Bronchial epithelial cell (primary cell): ENCODE measurements around the gene ADGRA1. TPM values are rescaled to one million over a fixed set of nuclear protein-coding genes. Genes with fewer than 3 reads are reported as not detected.
A peak's percentile ranks its signal among the peaks of the same experiment; 100 is the strongest.
"Not testable (repeated sequence)": the region's sequence is repeated elsewhere in the genome, so short reads cannot be mapped to it uniquely, and the experiment has no call there.

Experiments
- DNase-seq: peaks from one replicate; pipeline ENCODE4 v3.0.0-alpha.2; 2010; ENCODE audit warnings: low read depth
- FAIRE-seq: peaks from 2 replicates; lab custom pipeline; 2011; peaks lifted over from hg19 to GRCh38; lab: Jason Lieb, UNC
- H3K27me3 ChIP-seq: 2 replicates; pipeline ENCODE4 v1.5.1; 2011; ENCODE audit warnings: low read length; ENCODE audit not compliant: control insufficient read depth, insufficient read depth
- H3K36me3 ChIP-seq: 2 replicates; pipeline ENCODE4 v1.5.1; 2011; ENCODE audit warnings: low read length; ENCODE audit not compliant: control insufficient read depth, insufficient read depth
- H3K4me3 ChIP-seq: 2 replicates; pipeline ENCODE4 v1.5.1; 2011; ENCODE audit warnings: mild to moderate bottlenecking, low read depth, low read length, control low read depth
- CTCF ChIP-seq: IDR thresholded peaks from 2 replicates; pipeline ENCODE4 v1.5.1; 2011; ENCODE audit warnings: mild to moderate bottlenecking, moderate library complexity, low read length, control low read depth, inconsistent platforms; ENCODE audit not compliant: insufficient read depth, severe bottlenecking
- total RNA-seq: library from RNA; depleted of rRNA; stranded (reverse); fragments of >200 nt; gene quantifications from 2 replicates; pipeline ENCODE4 v1.2.1, GENCODE V29; 2014

ADGRA1 gene
- total RNA-seq, 1 donor from 2014 or later = not detected

GRCh38 chr10:133110609-133111275 lies 23.0 kb downstream of the ADGRA1 start:
- no peak for TF ChIP-seq CTCF
- Histone ChIP-seq H3K4me3 (no peak overlapping the region), H3K27me3 (no peaks in the 10 kb centered on the region), H3K36me3 (no peaks in the 10 kb centered on the region)
- no peak for DNase-seq
- FAIRE-seq = no peak

GRCh38 chr10:133111640-133112039 lies 23.9 kb downstream of the ADGRA1 start:
- DNase-seq = peak; percentile 0
- FAIRE-seq, H3K4me3 ChIP-seq, H3K36me3 ChIP-seq, H3K27me3 ChIP-seq: not testable (repeated sequence)

- Histone ChIP-seq H3K27me3 (no peaks in the 10 kb centered on the region), H3K36me3 (no peaks in the 10 kb centered on the region), H3K4me3 (no peak overlapping the region)
- no peak for TF ChIP-seq CTCF
- DNase-seq = no peak
- no peak for FAIRE-seq
Observed at GRCh38 chr10:133113146-133113830, 25.6 kb downstream of the ADGRA1 start.

- H3K4me3 ChIP-seq = no peak overlapping the region
- no peaks in the 10 kb centered on the region for H3K27me3 ChIP-seq
- TF ChIP-seq CTCF = no peak
- FAIRE-seq (no peak), DNase-seq (no peak)
- no peaks in the 10 kb centered on the region for H3K36me3 ChIP-seq
Observed at GRCh38 chr10:133113847-133114246, 26.1 kb downstream of the ADGRA1 start.

- no peak overlapping the region for H3K4me3 ChIP-seq
- H3K27me3 ChIP-seq = no peaks in the 10 kb centered on the region
- TF ChIP-seq CTCF = no peak
- FAIRE-seq (no peak), DNase-seq (no peak)
- H3K36me3 ChIP-seq = no peaks in the 10 kb centered on the region
Observed at GRCh38 chr10:133114251-133114650, 26.5 kb downstream of the ADGRA1 start.

GRCh38 chr10:133114726-133115452 lies 27.2 kb downstream of the ADGRA1 start:
- DNase-seq (no peak), FAIRE-seq (no peak)
- H3K4me3 ChIP-seq = no peak overlapping the region
- no peaks in the 10 kb centered on the region for H3K36me3 ChIP-seq
- TF ChIP-seq CTCF = no peak
- H3K27me3 ChIP-seq = no peaks in the 10 kb centered on the region
